GM19193 (cell line): ENCODE results near the gene DISC1.

ENCODE experiments used
- POLR2A ChIP-seq: IDR thresholded peaks from 4 replicates; pipeline ENCODE4 v1.6.1; 2011; ENCODE audit not compliant: insufficient read depth, insufficient read length; ENCODE audit errors: extremely low read depth

The DISC1 gene

DNA sequence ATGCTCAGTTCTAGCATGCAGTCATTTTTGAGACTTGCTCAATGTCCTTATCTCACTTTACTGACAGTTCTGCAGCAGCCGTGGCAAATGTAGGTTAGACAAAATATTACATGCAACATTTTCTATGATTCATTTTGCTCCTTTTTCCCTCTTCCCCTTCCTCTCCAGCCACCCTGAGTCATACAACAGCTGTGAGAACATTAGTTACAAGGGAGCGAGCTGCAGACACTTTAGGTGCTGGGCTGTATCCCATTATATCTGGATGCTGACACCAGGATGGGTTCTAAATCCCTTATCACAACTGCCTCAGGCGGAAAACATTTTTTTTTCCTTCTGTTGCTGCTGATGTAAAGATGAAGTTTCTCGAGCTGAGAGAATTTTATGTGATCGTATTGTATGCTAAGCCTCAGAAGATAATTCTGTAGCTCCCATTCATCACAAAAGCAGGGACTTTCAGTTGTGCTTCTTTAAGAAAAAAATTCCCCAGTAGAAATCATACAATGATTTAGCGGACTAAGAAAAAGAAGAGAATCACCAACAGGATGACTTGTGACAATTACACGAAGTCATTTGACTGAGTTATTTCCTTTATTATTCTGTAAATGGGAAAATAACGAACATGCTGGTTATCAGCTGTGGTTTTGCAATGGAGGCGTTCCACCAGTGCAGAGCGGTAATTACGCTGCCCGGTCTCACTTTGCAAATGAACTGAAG is 345.0 kb downstream of the DISC1 start:
- no peak for TF ChIP-seq POLR2A

DNA sequence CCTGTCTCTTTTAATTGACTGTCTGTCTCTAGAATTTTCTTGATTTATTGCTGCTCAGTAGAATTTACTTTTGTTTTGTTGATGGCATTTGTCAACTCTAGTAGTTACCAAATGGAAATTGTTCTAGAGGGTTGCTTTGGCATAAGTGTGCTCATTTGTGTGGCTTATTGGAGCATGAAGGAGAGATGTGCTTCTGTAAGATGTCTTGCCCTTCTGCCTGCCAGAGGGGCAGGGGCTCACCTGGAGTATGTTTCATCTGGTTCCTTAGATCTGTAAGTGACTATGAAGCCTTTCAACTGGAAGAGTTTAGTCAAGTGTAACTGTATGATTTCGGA is 345.5 kb downstream of the DISC1 start:
- TF ChIP-seq POLR2A: no peak

DNA sequence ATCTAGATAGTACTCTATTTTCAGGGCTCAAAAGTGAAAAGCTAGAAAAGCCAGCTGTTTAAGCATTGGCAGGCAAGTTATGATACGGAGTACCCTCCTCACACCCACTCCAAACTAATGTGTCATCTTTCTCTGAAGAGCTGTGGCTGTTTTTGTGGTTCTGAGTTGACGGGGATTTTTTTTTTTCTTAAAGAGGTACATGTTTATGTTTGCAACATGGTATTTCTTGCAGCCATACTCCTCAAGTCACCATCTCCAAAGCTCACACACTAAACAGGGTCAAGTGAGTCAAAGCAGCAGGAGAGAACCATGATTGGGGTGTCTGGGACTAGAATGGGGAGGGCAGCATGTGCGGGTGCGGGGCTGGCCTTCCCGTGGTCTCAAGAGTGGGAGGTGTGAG is 347.2 kb downstream of the DISC1 start:
- TF ChIP-seq POLR2A: no peak

DNA sequence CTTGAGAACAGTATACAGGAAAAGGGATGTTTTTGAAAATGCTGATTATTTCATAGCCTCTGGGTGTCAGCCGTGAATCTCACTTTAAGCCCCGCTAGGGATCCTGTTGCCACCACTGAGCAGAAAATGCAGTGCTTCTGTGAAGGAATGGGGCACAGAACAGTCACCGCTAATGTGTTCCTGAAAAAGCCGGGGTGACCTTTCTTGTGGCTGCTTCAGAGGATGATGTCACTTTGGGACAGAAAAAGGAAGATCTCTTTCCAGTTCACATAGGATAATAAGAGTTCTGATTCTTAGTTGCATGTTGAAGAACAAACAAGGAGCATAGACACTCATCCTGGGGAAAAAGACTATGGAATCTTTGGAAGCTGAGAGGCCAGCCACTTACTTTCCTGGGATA is 349.6 kb downstream of the DISC1 start:
- TF ChIP-seq POLR2A: no peak

DNA sequence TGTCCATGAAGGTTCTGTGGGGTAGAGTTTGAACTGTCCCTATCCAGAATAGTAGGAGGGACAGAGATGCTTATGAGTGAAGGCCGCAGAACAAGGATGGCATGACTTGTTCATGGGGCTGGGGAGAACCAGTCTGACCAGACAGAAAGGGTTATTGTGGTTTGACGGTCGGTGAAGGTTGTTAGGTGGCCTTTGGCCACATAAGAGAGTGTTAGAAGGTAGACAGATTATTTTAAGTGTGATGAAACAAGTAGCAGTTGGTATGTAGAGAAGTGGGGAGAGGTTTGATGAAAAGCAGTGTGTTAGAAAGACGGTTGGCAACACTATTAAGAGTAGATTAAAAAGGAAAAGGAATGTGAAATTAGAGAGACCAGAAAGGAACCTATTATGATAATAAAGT is 355.1 kb downstream of the DISC1 start:
- TF ChIP-seq POLR2A: no peak

DNA sequence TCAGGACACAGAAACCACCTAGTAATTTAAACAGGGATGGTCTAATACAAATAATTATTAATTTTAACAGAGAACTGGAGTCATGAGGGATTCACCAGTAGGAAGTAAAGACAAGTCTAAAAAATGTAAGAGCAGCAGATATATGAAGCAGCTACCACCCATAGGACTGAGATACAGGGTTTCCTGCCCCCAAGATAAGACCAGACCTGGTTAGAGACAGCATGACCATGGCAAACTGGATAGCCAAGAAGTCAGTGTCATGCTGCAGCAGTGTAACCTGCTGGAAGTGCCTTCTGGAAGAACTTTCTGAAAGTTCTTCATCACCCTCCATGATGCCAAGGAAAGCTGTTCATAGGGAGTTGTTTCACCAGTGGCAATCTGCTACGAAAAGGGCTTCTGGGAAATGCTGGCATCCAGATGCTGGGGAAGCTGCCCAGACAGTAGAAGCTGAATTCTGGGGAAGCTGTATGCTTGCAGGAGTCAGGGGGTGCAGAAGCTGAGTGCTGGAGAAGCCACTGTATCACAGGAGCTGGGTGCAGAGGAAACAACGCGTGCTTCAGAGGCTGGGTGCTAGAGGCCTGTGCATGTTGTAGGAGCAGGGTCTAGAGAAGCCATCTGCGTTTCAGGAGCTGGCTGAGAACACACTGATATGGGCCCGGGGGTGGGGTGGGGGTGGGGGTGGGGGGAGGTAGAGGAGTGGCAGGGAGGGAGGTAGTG is 356.4 kb downstream of the DISC1 start:
- no peak for TF ChIP-seq POLR2A

DNA sequence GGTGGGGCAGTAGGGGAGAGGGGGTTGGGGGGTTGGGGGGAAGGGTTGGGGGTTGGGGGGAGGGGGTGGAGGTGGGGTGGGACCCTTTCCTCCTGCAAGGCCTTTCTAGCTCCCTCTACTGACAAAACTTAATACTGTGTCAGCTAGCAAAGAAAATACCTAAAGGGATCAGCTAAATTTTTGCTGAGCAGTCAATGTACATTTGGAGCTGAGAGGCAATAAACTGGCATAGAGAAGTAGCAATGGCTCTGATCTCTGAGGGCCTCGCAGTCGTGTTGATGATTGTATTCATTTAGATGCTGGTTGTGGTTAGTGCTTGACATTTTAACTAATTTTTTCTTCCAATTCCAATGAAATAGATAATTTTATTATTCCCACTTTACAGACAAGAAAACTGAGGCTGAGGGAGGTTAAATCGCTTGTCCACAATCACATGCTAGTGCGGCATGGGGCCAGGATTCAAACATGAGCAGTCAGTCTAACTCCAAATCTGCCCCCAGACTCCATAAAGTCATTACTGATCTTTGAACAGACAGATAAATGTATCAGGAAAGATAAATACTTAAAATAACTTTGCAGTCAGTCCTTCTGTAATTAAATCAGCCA is 357.1 kb downstream of the DISC1 start:
- no peak for TF ChIP-seq POLR2A

DNA sequence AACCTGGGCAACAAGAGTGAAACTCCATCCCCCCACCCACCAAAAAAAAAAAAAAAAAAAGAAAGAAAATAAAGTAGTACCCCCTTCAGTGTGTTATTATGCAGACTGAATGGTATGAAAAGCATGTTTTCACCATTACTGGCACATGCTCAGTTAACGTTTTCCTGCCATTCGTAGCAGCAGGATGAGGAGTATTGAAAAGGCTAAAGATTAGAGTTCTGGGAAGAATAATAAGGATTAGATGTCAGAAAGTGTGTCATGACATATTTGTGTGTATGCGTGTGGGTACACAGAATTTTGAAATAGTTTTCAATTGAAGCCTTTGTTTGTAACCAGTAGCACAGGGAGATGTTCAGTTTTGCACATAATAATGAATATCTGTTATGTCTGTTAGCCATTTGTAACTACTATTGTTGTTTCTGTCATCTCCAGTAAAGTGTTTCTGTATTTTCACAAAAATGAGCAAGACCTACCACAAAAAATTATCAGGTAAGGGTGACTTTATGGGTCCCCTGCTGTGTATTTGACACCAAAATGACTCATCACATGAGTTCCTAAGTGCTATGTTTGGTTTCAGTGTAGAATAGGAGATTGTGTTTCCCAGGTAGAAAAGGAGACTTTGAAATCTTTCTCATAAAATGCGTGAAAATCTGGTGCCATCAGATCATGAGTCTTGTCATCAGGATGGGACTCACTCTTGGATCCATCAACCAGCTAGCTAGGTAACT is 358.9 kb downstream of the DISC1 start:
- no peak for TF ChIP-seq POLR2A

DNA sequence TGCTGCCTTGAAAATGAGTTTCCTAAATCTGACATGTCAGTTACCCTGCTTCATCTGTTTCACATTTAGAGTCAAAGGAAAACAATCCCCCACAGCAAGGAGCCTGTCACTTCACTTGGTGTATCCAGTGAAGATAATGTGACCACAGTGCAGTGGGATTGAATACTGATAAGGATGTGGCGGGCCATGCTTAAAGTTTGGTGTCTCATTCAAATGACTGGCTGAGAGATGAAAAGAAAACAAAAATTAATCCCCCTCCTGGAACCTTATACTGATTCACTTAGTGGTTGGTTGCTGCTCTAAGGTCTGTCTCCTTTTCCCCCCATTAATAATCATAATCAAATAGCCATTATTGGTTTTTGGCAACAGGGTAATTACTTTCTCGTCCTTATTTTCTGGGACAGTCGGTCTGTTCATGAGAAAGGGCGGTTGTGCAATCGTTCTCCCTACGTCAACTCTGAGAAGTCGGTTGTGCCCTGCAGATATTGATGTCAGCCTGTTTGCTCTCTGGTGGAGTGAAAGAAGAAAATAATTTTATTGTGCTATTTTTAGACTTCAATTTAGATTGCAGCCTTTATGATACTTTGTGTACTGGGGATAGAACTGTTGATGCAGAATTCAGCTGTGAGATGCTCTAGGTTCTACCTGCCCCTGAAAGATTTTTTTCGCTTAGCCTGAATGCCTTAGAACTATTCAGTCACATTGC is 360.2 kb downstream of the DISC1 start:
- TF ChIP-seq POLR2A: no peak

DNA sequence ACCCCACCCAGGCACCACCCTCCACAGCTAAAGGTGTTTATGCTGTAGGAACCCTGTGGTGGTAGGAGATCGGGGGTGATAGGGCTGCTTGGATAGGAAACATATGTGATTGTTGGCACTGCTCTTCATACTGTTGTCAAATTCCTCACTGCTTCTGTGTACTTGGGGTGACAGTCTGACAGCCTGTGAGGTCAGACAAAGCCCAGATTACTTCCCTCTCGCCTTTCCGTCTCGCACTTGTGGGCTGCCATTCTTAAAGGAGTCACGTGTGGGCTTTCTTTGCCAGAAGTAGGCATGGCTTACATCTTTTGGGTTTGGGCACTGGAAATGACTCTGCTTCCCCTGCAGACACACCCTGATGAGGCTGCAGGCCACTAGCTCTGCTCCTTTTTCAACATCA is 363.8 kb downstream of the DISC1 start:
- TF ChIP-seq POLR2A: no peak

DNA sequence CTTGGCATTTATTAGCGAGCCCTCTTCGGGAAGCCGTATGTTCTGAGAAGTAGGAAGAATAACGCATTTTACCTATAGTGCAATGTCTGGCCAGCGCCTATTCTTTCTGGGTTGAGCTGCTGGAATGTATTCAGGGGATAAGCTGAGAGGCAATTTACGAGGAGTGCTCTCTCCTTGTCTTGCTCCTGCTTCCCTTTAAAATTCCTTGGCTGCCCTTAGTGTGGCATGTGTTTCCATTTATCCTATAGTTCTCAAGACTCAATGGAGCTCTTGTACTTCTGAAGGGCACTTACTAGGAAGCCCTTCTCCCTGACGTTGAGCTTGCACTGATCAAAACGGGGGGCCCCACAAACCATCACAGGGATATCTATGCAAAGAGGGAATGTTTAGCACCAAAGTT is 364.6 kb downstream of the DISC1 start:
- TF ChIP-seq POLR2A: no peak

DNA sequence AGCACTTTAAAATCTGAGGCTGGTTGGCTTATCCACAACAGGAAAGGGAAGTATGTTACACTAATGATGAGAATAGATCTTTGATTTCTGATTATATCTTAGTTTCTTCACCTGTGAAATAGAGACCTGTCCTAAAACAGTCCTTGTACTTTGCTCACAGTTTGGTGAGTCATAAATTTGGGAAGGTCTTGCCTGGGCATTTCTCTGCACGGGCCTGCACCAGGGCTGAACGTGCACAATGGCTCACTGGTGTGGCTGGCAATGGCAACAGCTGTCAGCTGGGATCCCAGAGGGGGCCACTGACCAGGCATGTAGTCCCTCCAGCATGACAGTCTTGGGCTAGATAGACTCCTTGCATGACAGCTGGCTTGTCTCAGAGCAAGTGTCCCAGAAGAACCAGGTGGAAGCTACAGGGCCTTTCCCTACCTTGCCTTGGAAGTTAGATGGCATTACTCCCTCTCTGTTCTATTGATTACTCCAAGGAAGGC is 367.4 kb downstream of the DISC1 start:
- no peak for TF ChIP-seq POLR2A

DNA sequence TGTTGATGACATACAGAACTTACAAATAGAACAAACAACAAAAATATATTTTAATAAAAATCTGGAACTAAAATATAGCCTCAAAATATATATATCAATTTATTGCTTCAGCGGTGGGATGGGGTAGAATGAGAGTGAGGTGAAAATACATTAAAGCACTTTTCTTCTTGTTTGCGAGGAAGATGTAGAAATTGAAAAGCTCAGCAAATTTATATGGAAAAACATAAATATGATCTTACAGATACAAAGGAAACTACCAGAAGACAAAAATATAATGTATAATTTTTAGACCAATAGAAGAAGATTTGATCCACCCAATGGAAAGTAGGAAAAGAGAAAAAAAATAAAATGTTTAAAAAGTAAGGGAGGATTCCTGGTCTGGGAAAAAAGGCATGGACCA is 372.2 kb downstream of the DISC1 start:
- no peak for TF ChIP-seq POLR2A

DNA sequence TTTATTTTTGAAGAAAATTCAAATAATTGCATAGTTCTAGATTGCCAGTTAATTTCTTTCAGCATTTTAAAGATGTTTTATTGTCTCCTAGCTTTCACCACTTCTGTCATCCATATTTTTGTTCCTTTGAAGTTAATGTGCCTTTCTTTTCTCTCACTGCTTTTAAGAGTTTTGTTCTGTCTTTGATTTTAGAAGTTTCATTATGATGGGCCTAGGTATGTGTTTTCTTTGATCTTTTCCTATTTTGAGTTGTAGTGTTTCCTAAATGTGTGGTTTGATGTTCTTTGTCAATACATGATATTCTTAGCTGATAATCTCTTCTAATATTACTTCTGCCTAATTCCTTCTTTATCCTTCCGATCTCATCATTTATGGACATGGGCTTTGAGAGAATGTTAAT is 378.7 kb downstream of the DISC1 start:
- no peak for TF ChIP-seq POLR2A

DNA sequence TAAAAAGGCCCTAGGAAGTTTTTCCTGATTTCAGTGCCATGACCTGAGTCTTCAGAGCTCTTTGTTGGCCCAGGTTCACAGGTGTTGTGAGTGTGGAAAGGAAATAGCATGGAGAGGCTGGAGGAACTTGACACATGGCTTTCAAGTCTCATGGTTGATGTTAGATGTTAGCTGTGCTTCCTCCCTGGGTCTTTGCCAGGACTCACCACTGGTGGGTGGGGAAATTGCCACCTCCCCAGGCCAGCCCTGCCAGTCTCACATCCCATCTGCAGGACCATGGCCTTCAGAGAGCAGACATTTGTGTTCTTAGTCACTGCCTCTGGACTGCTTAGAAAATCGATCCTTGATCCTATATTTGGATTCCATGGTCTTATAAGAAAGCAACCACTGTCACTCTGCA is 383.2 kb downstream of the DISC1 start:
- no peak for TF ChIP-seq POLR2A
